ENCODE measurements around the gene HINFP.

The HINFP gene, protein sequence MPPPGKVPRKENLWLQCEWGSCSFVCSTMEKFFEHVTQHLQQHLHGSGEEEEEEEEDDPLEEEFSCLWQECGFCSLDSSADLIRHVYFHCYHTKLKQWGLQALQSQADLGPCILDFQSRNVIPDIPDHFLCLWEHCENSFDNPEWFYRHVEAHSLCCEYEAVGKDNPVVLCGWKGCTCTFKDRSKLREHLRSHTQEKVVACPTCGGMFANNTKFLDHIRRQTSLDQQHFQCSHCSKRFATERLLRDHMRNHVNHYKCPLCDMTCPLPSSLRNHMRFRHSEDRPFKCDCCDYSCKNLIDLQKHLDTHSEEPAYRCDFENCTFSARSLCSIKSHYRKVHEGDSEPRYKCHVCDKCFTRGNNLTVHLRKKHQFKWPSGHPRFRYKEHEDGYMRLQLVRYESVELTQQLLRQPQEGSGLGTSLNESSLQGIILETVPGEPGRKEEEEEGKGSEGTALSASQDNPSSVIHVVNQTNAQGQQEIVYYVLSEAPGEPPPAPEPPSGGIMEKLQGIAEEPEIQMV

GRCh38 chr11:119121008-119121810 is at the start of gene HINFP:
Gene HINFP (plus strand): TSS chr11:119121580. CDS start chr11:119126945, 5,365 bp downstream.
- DNase-seq (ENCODE audit: low spot score): peak; percentile 100

- DNase-seq (ENCODE audit: low spot score): no peak
Measured at GRCh38 chr11:119077839-119078238, 43.5 kb upstream of the HINFP start.

GRCh38 chr11:119078675-119079420 is 42.5 kb upstream of the HINFP start:
- no peak for DNase-seq (ENCODE audit: low spot score)

DNA sequence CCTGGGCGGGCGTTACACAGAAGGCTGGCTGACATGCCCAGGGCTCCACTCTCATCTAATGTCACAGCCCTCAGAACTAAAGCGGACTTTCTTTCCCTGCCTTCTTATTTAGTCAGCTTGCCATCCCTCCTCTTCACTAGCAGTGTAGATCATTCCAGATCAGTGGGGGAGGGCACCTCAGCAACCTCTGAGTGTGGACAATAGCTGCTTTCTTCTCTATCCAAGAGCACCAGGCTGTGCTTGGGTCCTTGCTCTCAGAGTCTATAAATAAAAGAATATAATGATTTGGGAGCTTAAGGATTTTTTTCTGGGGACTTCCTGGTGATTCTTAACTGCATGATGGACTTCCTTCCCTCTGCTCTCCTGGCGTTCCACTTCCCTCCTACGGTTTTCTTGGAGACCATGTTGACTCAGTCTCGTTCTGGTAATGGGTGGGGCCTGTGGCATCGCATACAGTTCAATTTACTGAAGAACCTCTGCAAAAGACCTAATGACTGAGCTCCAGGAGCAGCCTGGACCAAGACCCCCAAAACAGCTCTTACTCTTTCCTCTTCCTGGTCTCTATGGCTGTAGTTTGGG is 39.6 kb upstream of the HINFP start:
- no peak for DNase-seq (ENCODE audit: low spot score)

GRCh38 chr11:119084663-119085436 is 36.5 kb upstream of the HINFP start, which contains the start of gene HMBS:
Gene HMBS (plus strand): TSS chr11:119084881. CDS start chr11:119085034, 153 bp downstream.
- DNase-seq (ENCODE audit: low spot score): peak; percentile 97

- no peak for DNase-seq (ENCODE audit: low spot score)
Measured at GRCh38 chr11:119085437-119085847, 35.9 kb upstream of the HINFP start.

DNA sequence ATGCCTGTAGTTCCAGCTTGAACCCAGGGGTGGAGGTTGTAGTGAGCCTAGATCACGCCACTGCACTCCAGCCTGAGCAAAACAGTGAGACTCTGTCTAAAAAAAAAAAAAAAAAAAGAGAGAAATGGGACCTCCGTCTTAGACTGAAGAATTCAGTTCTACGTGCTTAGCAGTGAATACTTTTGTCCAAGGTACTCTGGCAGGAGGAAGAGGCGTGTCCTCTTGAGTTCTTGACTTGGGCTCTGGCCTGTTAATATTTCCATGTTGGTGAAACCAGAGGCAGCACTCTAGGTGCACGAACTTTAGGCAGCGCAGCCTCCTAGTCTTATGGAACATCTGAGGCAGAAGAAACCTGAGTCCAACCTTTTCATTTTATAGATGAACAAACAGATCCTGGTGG is 34.3 kb upstream of the HINFP start:
- DNase-seq (ENCODE audit: low spot score): no peak

DNA sequence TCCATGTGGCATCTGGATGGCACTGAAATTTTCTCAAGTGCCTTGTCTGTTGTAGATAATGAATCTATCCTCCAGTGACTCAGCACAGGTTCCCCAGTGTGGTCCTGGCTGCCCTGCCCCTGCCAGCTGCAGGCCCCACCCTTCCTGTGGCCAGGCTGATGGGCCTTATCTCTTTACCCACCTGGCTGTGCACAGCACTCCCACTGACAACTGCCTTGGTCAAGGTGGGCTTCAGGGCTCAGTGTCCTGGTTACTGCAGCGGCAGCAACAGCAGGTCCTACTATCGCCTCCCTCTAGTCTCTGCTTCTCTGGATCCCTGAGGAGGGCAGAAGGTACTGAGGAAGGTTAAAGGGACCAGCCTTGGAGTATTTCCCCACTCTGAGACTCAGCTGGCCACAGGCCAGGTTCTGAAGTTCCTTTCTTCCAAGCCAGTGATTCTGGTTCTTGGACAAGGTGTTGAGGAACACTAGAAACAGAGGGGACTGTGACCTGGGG is 33.6 kb upstream of the HINFP start:
- DNase-seq (ENCODE audit: low spot score): no peak

GRCh38 chr11:119088406-119088805 is 33.0 kb upstream of the HINFP start:
- DNase-seq (ENCODE audit: low spot score): no peak

GRCh38 chr11:119089319-119089718 is 32.1 kb upstream of the HINFP start:
- no peak for DNase-seq (ENCODE audit: low spot score)

GRCh38 chr11:119091178-119091577 is 30.2 kb upstream of the HINFP start:
- no peak for DNase-seq (ENCODE audit: low spot score)

DNA sequence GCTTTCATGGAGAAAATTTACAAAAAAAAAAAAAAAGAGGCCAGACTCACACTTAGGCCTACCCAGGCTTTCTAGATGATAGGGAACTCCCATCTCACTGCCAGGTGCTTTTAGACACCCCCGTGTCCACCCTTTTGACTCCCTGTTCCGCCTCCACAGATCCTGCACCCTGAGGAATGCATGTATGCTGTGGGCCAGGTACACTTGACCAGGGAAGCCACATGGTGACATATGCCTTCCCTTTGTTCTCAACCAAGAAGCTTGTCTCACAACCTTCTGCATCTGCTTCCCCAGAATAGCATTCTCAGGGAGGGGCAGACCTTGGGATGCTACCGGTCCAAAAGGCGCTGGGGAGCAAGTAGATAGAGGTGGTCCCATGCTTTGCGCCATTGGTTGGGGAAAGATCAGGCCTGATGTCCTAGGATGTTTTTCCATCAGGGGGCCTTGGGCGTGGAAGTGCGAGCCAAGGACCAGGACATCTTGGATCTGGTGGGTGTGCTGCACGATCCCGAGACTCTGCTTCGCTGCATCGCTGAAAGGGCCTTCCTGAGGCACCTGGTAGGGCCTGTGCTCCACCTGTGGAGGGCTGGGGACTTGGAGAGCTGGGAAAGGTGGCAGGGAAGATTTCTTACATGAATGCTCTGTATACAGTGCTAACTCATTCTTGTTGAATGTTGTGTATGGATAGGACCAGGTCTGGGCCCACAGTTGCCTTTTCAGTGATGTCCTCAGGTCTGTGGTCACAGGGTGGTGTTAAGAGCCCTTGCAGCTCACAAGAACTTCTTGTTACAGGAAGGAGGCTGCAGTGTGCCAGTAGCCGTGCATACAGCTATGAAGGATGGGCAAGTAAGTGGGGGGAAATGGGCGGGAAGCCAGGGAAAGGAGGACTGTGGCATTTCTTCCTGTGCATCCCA is 29.2 kb upstream of the HINFP start:
- DNase-seq (ENCODE audit: low spot score): no peak

DNA sequence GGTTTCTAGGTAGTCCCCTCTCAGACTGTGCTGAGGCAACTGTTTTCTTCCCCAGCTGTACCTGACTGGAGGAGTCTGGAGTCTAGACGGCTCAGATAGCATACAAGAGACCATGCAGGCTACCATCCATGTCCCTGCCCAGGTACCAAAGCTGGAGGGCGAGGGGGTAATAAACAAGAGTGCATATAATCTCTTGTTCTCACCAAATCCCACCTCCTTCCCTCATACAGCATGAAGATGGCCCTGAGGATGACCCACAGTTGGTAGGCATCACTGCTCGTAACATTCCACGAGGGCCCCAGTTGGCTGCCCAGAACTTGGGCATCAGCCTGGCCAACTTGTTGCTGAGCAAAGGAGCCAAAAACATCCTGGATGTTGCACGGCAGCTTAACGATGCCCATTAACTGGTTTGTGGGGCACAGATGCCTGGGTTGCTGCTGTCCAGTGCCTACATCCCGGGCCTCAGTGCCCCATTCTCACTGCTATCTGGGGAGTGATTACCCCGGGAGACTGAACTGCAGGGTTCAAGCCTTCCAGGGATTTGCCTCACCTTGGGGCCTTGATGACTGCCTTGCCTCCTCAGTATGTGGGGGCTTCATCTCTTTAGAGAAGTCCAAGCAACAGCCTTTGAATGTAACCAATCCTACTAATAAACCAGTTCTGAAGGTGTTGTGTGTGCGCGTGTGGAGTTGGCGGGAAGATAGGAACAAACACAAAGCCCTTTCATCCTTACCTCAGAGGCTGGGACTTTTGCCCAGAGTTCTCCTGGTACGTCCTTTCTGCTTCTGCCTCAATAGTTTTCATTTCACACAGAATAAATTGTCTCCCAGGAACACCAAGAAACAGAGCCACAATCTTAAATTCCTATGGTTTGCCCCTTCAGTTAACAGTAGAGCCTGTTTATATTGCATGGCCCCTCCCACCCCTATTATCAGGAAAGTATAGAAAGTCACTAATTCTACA is 28.2 kb upstream of the HINFP start:
- DNase-seq (ENCODE audit: low spot score): peak; percentile 35

DNA sequence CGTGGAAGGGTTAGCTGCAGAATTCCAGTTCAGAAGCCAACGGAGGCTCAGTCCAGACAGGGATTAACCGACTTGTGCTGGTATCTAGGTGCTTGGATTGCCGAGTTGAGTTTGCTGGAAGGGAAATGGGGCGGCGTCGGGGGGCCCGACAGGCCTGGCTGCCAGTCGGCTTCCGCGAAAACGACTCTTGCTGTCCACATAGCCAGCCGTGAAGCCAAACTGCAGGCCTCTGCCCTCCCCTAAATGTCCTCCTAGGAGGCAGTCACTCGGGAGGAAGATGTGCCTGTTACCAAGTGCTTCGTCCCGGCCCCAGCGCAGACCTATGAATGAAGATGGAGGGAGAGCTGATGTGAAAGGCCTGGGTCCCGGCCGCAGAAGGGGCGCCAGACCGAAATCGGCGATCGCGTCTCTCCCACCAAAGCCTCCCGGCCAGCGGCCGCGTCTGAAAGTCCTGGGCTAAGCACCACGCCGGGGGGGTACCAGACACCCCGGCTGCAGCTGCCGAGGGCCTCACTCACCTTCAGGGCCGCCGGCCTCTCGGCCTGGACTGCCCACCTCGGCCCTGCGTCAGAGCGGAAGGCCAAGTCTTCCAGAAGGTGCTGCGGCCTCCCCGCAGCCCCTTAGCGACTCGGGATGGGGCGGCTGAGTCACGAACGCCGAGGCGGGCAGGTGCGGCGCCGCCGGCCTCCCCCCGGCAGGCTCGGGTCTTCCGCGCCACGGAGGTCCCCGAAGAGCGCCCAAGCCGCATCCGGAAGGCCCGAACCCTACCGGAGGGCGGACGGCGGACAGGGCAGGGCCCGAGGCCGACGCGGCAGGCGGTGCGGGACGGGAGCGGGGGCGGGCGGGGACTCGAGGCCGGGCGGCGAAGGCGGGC is 27.2 kb upstream of the HINFP start:
- DNase-seq (ENCODE audit: low spot score): no peak

- DNase-seq (ENCODE audit: low spot score): peak; percentile 82
Measured at GRCh38 chr11:119094816-119095065, 26.6 kb upstream of the HINFP start.

- DNase-seq (ENCODE audit: low spot score): peak; percentile 100
Measured at GRCh38 chr11:119095066-119095880, 26.1 kb upstream of the HINFP start.

GRCh38 chr11:119099711-119100110 is 21.7 kb upstream of the HINFP start:
- no peak for DNase-seq (ENCODE audit: low spot score)
